GM18951 (cell line): ENCODE data around the gene PTGFRN.

Experiments used
- POLR2A ChIP-seq: IDR thresholded peaks from 4 replicates; pipeline ENCODE4 v1.6.1; 2011; ENCODE audit warnings: mild to moderate bottlenecking; ENCODE audit not compliant: insufficient read length, insufficient read depth; ENCODE audit errors: extremely low read depth
- in situ Hi-C: fragments of 300-500 bp; cut with MboI; formaldehyde crosslinking; loops from one replicate; pipeline ENCODE4 v1.12.0; 2022; ENCODE audit warnings: low sequenced_read_pairs, mixed read lengths, inconsistent platforms; ENCODE audit not compliant: unreplicated experiment

Gene PTGFRN

GRCh38 chr1:116902027-116902426, 7.7 kb upstream of the PTGFRN start:
- in situ Hi-C loops, result no loop called here

GRCh38 chr1:116902723-116903383, 6.9 kb upstream of the PTGFRN start:
- no peak for TF ChIP-seq POLR2A
- in situ Hi-C loops, result no loop called here

More at GRCh38 chr1:116902027-116902426, 7.7 kb upstream of the PTGFRN start:
- TF ChIP-seq POLR2A, result no peak

- TF ChIP-seq POLR2A, result no peak
- in situ Hi-C loops, result no loop called here
These were observed 4.9 kb upstream of the PTGFRN start for GRCh38 chr1:116904791-116905320.

- no peak for TF ChIP-seq POLR2A
- in situ Hi-C loops, result no loop called here
These were observed 2.9 kb upstream of the PTGFRN start for GRCh38 chr1:116906812-116907211.

- in situ Hi-C loops, result no loop called here
- TF ChIP-seq POLR2A, result no peak
These were observed 2.4 kb upstream of the PTGFRN start for GRCh38 chr1:116907351-116907750.

- in situ Hi-C loops, result no loop called here
- no peak for TF ChIP-seq POLR2A
These were observed 1.4 kb upstream of the PTGFRN start for GRCh38 chr1:116908266-116908665.

GRCh38 chr1:116908820-116909511, 750 bp upstream of the PTGFRN start:
- no peak for TF ChIP-seq POLR2A
- in situ Hi-C loops, result no loop called here

GRCh38 chr1:116910379-116911187, 867 bp downstream of the PTGFRN start:
- in situ Hi-C loops, result no loop called here

GRCh38 chr1:116911188-116911553, 1.5 kb downstream of the PTGFRN start:
- in situ Hi-C loops, result no loop called here

More at GRCh38 chr1:116910379-116911187, 867 bp downstream of the PTGFRN start:
- TF ChIP-seq POLR2A, result no peak

GRCh38 chr1:116911779-116912469, 2.2 kb downstream of the PTGFRN start:
- TF ChIP-seq POLR2A, result no peak
- in situ Hi-C loops, result no loop called here

More at GRCh38 chr1:116911188-116911553, 1.5 kb downstream of the PTGFRN start:
- no peak for TF ChIP-seq POLR2A

GRCh38 chr1:116912846-116913245, 3.1 kb downstream of the PTGFRN start:
- in situ Hi-C loops, result no loop called here
- no peak for TF ChIP-seq POLR2A

GRCh38 chr1:116913941-116914340, 4.2 kb downstream of the PTGFRN start:
- no peak for TF ChIP-seq POLR2A
- in situ Hi-C loops, result no loop called here

GRCh38 chr1:116914667-116915066, 5.0 kb downstream of the PTGFRN start:
- no peak for TF ChIP-seq POLR2A

GRCh38 chr1:116915086-116915661, 5.5 kb downstream of the PTGFRN start:
- no peak for TF ChIP-seq POLR2A
- in situ Hi-C loops, result no loop called here

More at GRCh38 chr1:116914667-116915066, 5.0 kb downstream of the PTGFRN start:
- in situ Hi-C loops, result no loop called here
